HTERT RPE-1 (cell line): ENCODE data around the gene ZNF20.

Experiments
- in situ Hi-C: fragments of 300-500 bp; cut with MboI; formaldehyde crosslinking; loops from 4 replicates; pipeline ENCODE4 v1.14.3; 2020; ENCODE audit warnings: low sequenced_read_pairs

ZNF20 gene

DNA sequence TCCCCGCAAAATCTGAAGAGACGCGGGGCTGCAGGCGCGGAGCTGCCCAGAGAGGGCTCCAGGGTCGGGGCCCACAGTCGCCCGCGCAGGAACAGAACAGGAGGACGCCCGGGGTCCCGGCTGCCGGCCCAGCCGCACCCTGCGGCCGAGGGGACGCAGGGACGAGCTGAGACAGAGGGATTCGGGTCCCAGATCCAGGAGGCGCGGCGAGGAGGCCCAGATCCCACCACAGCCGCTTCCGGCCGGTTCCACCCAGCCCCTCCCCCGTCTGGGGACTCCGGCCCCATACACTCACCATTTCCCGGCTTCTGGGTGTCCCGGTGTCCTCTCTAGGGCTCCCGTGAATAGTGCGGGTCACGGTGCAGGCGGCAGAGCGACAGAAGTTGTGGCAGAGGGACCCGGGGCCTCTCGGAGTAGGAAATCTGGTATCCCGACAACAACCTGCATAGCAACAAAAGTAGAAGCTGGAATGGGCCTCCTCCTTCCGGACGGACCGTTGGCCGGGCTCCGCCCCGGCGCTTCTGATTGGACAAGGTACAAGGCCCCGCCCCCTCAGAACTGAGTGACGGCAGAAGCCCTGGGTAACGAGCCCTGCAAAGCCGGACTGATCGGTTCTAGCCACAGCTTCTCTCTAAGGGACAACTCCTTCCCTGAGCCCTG, at the start of gene ZNF20:
ZNF20 (minus strand) TSS at position 466 of the 660 bp plus-strand sequence; CDS start at position 298, 168 bp downstream.
- in situ Hi-C loops, result no loop called here

DNA sequence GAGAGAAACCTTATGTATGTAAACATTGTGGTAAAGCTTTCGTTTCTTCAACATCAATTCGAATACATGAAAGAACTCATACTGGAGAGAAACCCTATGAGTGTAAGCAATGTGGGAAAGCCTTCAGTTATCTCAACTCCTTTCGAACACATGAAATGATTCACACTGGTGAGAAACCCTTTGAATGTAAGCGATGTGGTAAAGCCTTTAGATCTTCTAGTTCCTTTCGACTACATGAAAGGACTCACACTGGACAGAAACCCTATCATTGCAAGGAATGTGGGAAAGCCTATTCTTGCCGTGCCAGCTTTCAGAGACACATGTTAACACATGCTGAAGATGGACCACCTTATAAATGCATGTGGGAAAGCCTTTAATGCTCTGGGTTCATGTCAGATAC, 47.5 kb upstream of the ZNF20 start:
- in situ Hi-C loops, result no loop called here

- in situ Hi-C loops, result no loop called here
Measured at GRCh38 chr19:12180377-12180776, 40.2 kb upstream of the ZNF20 start.

GRCh38 chr19:12166626-12167025, 26.5 kb upstream of the ZNF20 start:
- in situ Hi-C loops, result no loop called here

DNA sequence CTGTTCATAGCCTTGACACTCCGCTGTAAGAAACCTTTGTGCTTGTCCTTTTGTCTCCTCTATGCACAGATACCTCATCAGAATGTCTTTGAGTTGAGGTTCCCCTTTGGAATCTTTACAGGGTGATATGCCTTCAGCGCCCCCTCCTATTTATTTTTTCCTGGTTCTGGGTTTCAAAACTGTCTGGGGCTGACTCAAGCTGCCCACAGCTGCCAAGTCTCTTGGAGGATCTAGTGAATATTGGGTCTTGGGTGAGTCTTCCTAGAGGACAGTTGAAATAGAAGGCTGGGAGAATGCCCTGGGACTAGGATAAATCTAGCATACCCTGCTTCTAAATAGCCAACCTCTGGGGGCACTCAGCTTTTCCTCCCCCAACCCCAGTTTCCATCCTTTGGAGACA, 23.7 kb upstream of the ZNF20 start:
- in situ Hi-C loops, result no loop called here

DNA sequence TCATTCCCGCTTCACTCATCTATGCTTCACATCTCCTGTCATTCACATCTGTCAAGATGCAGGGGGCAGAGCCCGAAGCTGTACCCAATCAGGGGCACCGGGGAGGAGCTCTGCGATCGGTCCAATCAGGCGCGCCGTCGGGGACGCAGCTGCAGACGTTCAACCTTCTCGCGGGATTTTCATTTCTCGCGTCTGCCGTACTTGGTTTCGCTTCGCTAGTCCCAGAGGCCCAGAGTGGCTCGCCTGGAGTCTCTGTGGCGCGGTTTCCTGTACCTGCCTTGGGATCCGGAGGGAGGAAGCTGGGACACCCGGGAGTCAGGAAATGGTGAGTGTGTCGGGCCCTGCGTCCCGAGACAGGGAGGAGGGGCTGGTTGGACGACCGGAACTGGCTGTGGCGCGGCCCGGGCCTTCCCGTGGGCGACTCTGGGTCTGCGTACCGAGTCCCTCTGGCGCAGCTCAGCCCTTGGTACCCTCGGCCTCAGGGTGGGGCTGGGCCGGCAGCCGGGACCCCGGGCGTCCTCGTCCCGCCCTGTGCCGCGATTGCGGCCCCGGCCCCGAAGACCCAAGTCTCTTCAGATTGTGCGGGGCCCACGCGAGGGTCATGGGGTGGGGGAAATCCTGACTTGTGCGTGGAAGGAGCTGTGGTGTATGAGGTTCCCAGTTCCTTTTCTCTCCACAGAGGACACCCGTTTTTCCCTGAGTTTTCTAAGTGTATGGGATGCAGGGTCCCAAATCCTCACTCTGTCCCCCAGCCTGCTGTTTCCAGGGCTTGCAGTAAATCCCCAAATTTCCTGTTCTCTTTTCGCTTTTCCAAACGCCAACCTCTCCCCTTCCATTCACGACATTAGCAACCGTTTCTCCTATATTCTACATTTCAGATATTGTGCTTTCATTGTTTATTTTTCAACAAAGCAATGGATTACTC, 23.0 kb upstream of the ZNF20 start, which contains the start of gene ZNF136:
ZNF136 (plus strand) TSS at position 215 of the 925 bp plus-strand sequence; CDS start at position 323, 108 bp downstream.
- in situ Hi-C loops, result no loop called here

GRCh38 chr19:12162513-12162881, 22.3 kb upstream of the ZNF20 start:
- in situ Hi-C loops, result no loop called here

GRCh38 chr19:12159773-12160414, 19.7 kb upstream of the ZNF20 start:
- in situ Hi-C loops, result no loop called here

- in situ Hi-C loops, result no loop called here
Measured at GRCh38 chr19:12156223-12157058, 16.3 kb upstream of the ZNF20 start, which contains the start of gene ZNF625. TSS of gene ZNF625 (minus strand) at chr19:12156734. CDS start at chr19:12156558, 176 bp downstream.

- in situ Hi-C loops, result no loop called here
Measured at GRCh38 chr19:12155324-12155860, 15.2 kb upstream of the ZNF20 start.

GRCh38 chr19:12145348-12145747, 5.2 kb upstream of the ZNF20 start:
- in situ Hi-C loops, result no loop called here

DNA sequence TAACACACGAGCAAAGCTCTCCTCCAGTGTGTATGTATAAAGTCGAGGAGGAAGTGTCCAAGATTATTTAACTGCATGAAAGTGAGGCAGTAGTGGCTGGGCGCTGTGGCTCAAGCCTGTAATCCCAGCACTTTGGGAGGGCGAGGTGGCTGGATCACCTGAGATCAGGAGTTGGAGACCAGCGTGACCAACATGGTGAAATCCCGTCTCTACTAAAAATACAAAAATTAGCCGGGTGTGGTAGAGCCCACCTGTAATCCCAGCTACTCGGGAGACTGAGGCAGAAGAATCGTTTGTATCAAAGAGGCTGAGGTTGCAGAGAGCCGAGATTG, 1.2 kb upstream of the ZNF20 start:
- in situ Hi-C loops, result no loop called here

GRCh38 chr19:12140545-12141404, 625 bp upstream of the ZNF20 start:
- in situ Hi-C loops, result no loop called here

GRCh38 chr19:12139269-12139668, 881 bp downstream of the ZNF20 start:
- in situ Hi-C loops, result no loop called here

GRCh38 chr19:12137221-12137940, 2.8 kb downstream of the ZNF20 start:
- in situ Hi-C loops, result no loop called here

GRCh38 chr19:12133069-12133468, 7.1 kb downstream of the ZNF20 start:
- in situ Hi-C loops, result no loop called here

GRCh38 chr19:12126707-12127106, 13.4 kb downstream of the ZNF20 start:
- in situ Hi-C loops, result no loop called here

DNA sequence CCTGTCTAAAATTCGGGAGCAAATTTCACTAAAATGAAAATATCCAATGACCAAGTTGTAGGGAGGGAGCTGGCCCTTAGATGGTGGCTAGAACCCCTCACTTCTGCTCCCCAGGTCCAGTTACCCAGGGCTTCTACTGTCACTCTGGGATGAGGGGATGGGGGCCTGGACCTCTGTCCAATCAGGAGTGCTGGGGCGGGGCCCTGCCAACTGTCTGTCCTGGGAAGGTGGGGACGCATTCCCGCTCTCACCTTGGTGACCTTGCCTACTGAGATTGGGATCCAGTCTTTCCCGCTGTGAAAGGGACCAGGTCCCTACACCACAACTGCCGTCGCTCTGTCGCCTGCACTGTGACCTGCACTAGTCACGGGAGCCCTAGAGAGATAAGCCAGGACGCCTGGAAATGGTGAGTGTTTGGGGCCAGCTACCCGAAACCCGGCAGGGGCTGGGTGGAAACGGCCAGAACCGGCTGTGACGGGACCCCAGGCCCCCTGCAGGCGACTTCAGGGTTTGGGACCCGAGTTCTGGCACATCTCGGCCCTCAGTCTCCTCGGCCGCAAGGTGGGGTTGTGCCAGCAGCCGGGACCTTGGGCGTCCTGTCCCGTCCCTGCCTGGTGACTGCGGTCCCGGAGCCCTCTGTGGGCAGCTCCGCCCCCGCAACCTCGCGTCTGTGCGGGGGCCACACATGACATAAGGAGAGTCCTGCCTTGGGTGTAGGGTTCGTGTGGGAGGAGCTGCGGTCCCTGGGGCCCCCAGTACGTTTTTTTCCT, 22.8 kb downstream of the ZNF20 start:
- in situ Hi-C loops, result no loop called here
